ENCODE results near the gene MGARP.

Gene MGARP

GRCh38 chr4:139295206-139295941 is 15.3 kb upstream of the MGARP start (continued):
- peak; percentile 8; the same call in 1 of the 2 replicates for TF ChIP-seq PRDM10 (tag by site-specific recombination; IDR thresholded peaks at IDR 0.05)
- peak; percentile 67 for TF ChIP-seq SP7 (tag by site-specific recombination; IDR thresholded peaks at IDR 0.05)
- peak; percentile 23; the same call in 1 of the 2 replicates for TF ChIP-seq KLF9 (tag by site-specific recombination; IDR thresholded peaks at IDR 0.05; ENCODE audit: low read depth)
- TF ChIP-seq ZNF76 (tag by site-specific recombination; IDR thresholded peaks at IDR 0.05; ENCODE audit: borderline replicate concordance, low read depth) = peak; percentile 33; the same call in 1 of the 2 replicates
- TF ChIP-seq, protein P1, sequence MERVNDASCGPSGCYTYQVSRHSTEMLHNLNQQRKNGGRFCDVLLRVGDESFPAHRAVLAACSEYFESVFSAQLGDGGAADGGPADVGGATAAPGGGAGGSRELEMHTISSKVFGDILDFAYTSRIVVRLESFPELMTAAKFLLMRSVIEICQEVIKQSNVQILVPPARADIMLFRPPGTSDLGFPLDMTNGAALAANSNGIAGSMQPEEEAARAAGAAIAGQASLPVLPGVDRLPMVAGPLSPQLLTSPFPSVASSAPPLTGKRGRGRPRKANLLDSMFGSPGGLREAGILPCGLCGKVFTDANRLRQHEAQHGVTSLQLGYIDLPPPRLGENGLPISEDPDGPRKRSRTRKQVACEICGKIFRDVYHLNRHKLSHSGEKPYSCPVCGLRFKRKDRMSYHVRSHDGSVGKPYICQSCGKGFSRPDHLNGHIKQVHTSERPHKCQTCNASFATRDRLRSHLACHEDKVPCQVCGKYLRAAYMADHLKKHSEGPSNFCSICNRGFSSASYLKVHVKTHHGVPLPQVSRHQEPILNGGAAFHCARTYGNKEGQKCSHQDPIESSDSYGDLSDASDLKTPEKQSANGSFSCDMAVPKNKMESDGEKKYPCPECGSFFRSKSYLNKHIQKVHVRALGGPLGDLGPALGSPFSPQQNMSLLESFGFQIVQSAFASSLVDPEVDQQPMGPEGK (tag by site-specific recombination; IDR thresholded peaks at IDR 0.05) = peak; percentile 82
- TF ChIP-seq CTCF (tag by site-specific recombination; IDR thresholded peaks at IDR 0.05) = peak; percentile 97
- peak; percentile 55; the same call in 1 of the 2 replicates for TF ChIP-seq GLIS1 (tag by site-specific recombination; IDR thresholded peaks at IDR 0.05)
- peak; percentile 64; the same call in 1 of the 2 replicates for TF ChIP-seq KLF7 (tag by site-specific recombination; IDR thresholded peaks at IDR 0.05; ENCODE audit: borderline replicate concordance)
- 0 out of 2 replicates have a peak, but pooled peaks have one; percentile 27 for TF ChIP-seq ZNF843 (tag by site-specific recombination; IDR thresholded peaks at IDR 0.05)
- peak; percentile 72 for TF ChIP-seq ZXDB (tag by site-specific recombination; IDR thresholded peaks at IDR 0.05)
- no peak for TF ChIP-seq ZNF221 (tag by site-specific recombination; IDR thresholded peaks at IDR 0.05; ENCODE audit: borderline replicate concordance)
- peak; percentile 51 for TF ChIP-seq ZNF223 (tag by site-specific recombination; IDR thresholded peaks at IDR 0.05)
- 0 out of 2 replicates have a peak, but pooled peaks have one; percentile 16 for TF ChIP-seq SP3 (tag by site-specific recombination; IDR thresholded peaks at IDR 0.05)
- no peak for TF ChIP-seq ZNF473 (tag by site-specific recombination; IDR thresholded peaks at IDR 0.05)
- TF ChIP-seq ZBTB48 (tag by site-specific recombination; IDR thresholded peaks at IDR 0.05) = 0 out of 2 replicates have a peak, but pooled peaks have one; percentile 50
- TF ChIP-seq ZNF660 (tag by site-specific recombination; IDR thresholded peaks at IDR 0.05) = peak; percentile 76
- TF ChIP-seq, protein P2, sequence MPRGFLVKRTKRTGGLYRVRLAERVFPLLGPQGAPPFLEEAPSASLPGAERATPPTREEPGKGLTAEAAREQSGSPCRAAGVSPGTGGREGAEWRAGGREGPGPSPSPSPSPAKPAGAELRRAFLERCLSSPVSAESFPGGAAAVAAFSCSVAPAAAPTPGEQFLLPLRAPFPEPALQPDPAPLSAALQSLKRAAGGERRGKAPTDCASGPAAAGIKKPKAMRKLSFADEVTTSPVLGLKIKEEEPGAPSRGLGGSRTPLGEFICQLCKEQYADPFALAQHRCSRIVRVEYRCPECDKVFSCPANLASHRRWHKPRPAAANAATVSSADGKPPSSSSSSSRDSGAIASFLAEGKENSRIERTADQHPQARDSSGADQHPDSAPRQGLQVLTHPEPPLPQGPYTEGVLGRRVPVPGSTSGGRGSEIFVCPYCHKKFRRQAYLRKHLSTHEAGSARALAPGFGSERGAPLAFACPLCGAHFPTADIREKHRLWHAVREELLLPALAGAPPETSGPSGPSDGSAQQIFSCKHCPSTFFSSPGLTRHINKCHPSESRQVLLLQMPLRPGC (tag by site-specific recombination; IDR thresholded peaks at IDR 0.05) = peak; percentile 31; the same call in 1 of the 2 replicates
- no peak for TF ChIP-seq ZBTB21 (tag by site-specific recombination; IDR thresholded peaks at IDR 0.05)
- TF ChIP-seq ZEB2 (tag by site-specific recombination; IDR thresholded peaks at IDR 0.05) = peak; percentile 29; the same call in 1 of the 2 replicates
- peak; percentile 82 for TF ChIP-seq EGR2 (tag by site-specific recombination; IDR thresholded peaks at IDR 0.05; ENCODE audit: low read depth)
- peak; percentile 30; the same call in 1 of the 2 replicates for TF ChIP-seq ZNF366 (tag by site-specific recombination; conservative IDR thresholded peaks at IDR 0.05)
- TF ChIP-seq ZBTB7A (tag by site-specific recombination; IDR thresholded peaks at IDR 0.05; ENCODE audit: low read depth) = peak; percentile 68; the same call in 1 of the 2 replicates
- 0 out of 2 replicates have a peak, but pooled peaks have one; percentile 30 for TF ChIP-seq HOXD13 (CRISPR knock-in tag; IDR thresholded peaks at IDR 0.05; ENCODE audit: borderline replicate concordance)
- TF ChIP-seq ZNF335 (tag by site-specific recombination; conservative IDR thresholded peaks at IDR 0.05) = peak; percentile 79
- TF ChIP-seq SP2 (tag by site-specific recombination; IDR thresholded peaks at IDR 0.05) = no peak; the same call in 1 of the 2 replicates
- no peak for TF ChIP-seq ZIC2 (tag by site-specific recombination; IDR thresholded peaks at IDR 0.05)
- TF ChIP-seq ZNF2 (tag by site-specific recombination; IDR thresholded peaks at IDR 0.05) = peak; percentile 82

Data from HEK293 (cell line).